ENCODE measurements around the gene SPP1.

SPP1 gene

DNA sequence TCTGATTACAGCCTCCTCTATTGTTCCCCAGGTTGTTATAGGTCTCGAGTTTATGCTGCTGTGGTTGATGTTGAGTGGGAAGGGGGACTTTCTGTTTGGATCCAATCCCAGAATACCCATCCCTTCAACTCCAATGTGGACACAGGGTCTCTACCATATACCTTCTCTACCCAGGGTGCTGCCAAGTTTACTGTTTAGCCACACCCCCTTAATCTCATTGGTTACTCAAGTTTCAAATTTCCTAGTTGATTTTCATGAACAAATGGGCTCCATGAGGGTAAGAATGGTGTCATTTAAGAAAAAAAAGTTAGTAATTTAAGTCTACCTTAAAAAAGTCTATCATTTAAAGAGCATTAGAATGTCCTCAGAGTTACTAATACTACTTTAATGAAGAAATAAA is 3.6 kb upstream of the SPP1 start:
- Mint-ChIP-seq H3K4me3 (no peak overlapping the region), H3K27ac (no peak overlapping the region), H3K36me3 (ENCODE audit: low read depth) (no peaks in the 10 kb centered on the region), H3K27me3 (ENCODE audit: low read depth) (peaks cover 7% of the 10 kb centered on the region), H3K9me3 (no peaks in the 10 kb centered on the region), H3K4me1 (peaks cover 24% of the 10 kb centered on the region)
- TF ChIP-seq, protein P1, sequence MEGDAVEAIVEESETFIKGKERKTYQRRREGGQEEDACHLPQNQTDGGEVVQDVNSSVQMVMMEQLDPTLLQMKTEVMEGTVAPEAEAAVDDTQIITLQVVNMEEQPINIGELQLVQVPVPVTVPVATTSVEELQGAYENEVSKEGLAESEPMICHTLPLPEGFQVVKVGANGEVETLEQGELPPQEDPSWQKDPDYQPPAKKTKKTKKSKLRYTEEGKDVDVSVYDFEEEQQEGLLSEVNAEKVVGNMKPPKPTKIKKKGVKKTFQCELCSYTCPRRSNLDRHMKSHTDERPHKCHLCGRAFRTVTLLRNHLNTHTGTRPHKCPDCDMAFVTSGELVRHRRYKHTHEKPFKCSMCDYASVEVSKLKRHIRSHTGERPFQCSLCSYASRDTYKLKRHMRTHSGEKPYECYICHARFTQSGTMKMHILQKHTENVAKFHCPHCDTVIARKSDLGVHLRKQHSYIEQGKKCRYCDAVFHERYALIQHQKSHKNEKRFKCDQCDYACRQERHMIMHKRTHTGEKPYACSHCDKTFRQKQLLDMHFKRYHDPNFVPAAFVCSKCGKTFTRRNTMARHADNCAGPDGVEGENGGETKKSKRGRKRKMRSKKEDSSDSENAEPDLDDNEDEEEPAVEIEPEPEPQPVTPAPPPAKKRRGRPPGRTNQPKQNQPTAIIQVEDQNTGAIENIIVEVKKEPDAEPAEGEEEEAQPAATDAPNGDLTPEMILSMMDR (IDR thresholded peaks at IDR 0.05; ENCODE audit: unreplicated experiment in 3 of 3): no peak

DNA sequence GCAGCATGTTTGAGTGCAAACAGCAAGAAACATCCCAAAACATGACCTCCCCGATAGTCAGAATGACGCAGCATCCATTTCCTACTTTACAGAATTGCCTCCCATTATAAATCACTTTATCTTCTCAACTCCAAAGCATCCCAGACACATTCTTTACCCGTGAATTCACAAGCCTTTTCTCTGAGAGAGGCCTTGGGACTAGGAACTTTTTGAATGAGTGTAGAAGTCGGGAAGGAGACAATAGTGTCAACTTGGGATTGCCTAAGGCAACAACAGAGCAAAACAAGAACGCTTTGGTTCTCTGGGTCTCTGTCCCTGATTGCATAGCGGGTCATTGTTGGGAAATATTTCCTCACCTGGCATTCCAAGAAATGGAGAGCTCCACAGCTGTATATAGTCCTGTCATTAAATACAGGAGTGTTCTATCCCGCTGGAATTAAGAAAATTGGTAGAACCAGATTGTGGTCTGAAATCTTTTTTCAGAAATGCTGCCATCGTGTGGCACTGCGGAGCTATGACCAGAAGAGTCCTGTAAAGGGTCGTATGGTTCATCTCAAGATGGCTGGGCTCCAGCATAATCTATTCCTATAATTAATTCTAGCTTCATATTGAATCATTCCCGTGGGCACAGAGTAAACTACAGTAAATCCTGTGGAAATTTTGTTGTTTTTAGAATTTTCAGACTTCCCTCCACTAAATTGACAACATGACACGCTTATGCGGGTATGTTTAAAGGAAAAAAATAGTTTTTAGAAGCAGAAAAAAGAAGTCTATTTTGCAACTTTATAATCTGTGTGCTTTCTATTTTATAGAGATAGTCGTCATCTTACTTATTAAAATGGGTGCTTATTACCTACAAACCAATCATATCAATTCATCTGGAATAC is 2.0 kb upstream of the SPP1 start:
- H3K27me3 Mint-ChIP-seq (ENCODE audit: low read depth): peaks cover 7% of the 10 kb centered on the region
- H3K27ac Mint-ChIP-seq: peak overlapping the region; percentile 9 to 68 (median 45)
- H3K4me1 Mint-ChIP-seq: peaks cover 24% of the 10 kb centered on the region
- H3K4me3 Mint-ChIP-seq: peak overlapping the region in 1 of 3 experiments; percentile 53
- TF ChIP-seq, protein P1 (IDR thresholded peaks at IDR 0.05; ENCODE audit: unreplicated experiment in 3 of 3): peak; percentile 80 to 90 (median 85)
- H3K36me3 Mint-ChIP-seq (ENCODE audit: low read depth): no peaks in the 10 kb centered on the region
- no peaks in the 10 kb centered on the region for H3K9me3 Mint-ChIP-seq

DNA sequence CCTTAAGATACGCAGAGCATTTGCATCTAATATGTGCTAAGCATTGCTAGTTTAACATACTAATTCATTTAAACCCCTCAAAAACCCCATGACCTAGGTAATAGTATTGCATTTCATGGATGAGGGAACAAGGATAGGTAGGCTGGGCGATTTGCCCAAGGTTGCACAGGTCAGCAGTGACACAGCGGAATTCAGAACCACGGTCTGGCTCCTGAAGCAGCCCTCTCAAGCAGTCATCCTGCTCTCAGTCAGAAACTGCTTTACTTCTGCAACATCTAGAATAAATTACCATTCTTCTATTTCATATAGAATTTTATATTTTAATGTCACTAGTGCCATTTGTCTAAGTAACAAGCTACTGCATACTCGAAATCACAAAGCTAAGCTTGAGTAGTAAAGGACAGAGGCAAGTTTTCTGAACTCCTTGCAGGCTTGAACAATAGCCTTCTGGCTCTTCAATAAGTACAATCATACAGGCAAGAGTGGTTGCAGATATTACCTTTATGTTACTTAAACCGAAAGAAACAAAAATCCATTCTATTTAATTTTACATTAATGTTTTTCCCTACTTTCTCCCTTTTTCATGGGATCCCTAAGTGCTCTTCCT is 555 bp upstream of the SPP1 start:
- H3K9me3 Mint-ChIP-seq: no peaks in the 10 kb centered on the region
- no peaks in the 10 kb centered on the region for H3K36me3 Mint-ChIP-seq (ENCODE audit: low read depth)
- peaks cover 7% of the 10 kb centered on the region for H3K27me3 Mint-ChIP-seq (ENCODE audit: low read depth)
- H3K27ac Mint-ChIP-seq: peak overlapping the region; percentile 56 to 82 (median 58)
- H3K4me3 Mint-ChIP-seq: peak overlapping the region; percentile 72 to 76 (median 76)
- TF ChIP-seq, protein P1 (IDR thresholded peaks at IDR 0.05; ENCODE audit: unreplicated experiment in 3 of 3): no peak
- H3K4me1 Mint-ChIP-seq: peaks cover 24% of the 10 kb centered on the region

DNA sequence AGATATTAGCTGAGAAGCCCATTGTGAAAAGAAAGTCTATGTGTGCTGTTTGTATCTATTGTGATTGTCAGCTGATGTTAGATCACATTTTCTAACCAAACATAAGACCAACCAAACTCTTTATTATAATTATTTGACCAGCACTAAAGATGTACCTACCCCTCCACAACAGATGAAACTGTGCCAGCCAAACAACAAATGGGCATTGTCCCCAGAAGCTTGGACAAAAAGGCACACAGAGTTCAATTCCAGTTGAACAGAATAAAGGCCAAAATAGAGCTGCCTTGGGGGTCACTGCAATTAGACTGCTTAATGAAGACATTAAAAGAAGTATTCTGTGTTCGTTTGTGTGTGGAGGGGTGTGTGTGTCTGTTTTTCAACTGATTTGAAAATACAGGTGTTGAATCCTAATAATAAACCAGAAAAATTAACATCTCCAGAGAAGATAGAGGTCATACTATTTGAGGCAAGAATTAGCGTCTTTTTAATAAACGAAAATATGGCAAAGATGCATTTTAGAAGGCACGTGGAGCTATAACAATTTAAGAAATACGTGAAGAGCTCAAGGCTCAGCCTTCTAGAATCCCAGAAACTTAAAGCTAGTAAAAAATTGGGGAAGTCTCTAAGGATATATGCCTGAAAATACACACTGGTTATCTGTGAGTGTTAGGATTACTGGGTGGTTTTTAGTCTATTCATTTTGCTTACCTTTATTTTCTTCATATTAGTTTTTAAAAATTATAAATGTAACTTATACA is 2.2 kb downstream of the SPP1 start:
- H3K4me3 Mint-ChIP-seq: peak overlapping the region in 1 of 3 experiments; percentile 34
- H3K9me3 Mint-ChIP-seq: no peaks in the 10 kb centered on the region
- peak overlapping the region in 1 of 3 experiments; percentile 10 for H3K27ac Mint-ChIP-seq
- peaks cover 19% of the 10 kb centered on the region for H3K4me1 Mint-ChIP-seq
- TF ChIP-seq, protein P1 (IDR thresholded peaks at IDR 0.05; ENCODE audit: unreplicated experiment in 3 of 3): no peak
- no peaks in the 10 kb centered on the region for H3K36me3 Mint-ChIP-seq (ENCODE audit: low read depth)
- peaks cover 7% of the 10 kb centered on the region for H3K27me3 Mint-ChIP-seq (ENCODE audit: low read depth)

DNA sequence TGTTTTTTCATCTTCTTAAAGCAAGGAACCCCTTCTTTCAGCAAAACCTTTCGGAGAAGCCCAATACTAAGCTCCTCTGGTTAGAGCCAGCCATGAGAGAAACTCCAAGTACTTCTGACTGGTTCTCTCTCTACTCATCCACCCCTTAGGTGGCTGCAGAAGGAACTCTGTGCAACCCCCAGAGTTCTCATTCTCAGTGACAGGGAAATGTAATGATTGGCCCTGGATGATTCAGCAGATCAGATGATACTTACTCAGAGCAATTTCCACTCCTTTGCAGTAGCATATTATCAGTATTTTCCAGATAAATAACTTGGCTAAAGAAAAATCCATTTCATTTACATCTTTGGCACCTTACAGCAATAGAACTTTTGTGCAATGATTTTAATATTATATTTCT is 3.2 kb downstream of the SPP1 start:
- TF ChIP-seq, protein P1 (IDR thresholded peaks at IDR 0.05; ENCODE audit: unreplicated experiment in 3 of 3): no peak
- Mint-ChIP-seq H3K36me3 (ENCODE audit: low read depth) (no peaks in the 10 kb centered on the region), H3K4me1 (peaks cover 12% of the 10 kb centered on the region), H3K4me3 (peak overlapping the region in 1 of 3 experiments; percentile 6), H3K27ac (no peak overlapping the region), H3K9me3 (no peaks in the 10 kb centered on the region), H3K27me3 (ENCODE audit: low read depth) (peaks cover 7% of the 10 kb centered on the region)

All from nephron (organoid).